ENCODE measurements around the gene LYRM4.

GRCh38 chr6:5184878-5185277 lies 75.9 kb downstream of the LYRM4 start:
- no peak for TF ChIP-seq CTCF (IDR thresholded peaks at IDR 0.05)
- no peak for TF ChIP-seq POLR2A (IDR thresholded peaks at IDR 0.05)

All from esophagus squamous epithelium (tissue), 4 donors.